Eye (tissue), 1 donor: ENCODE results near the gene ERMAP.

Experiments used
- DNase-seq: peaks from one replicate; pipeline ENCODE4 v3.0.0-alpha.2; 2015

The ERMAP gene

DNA sequence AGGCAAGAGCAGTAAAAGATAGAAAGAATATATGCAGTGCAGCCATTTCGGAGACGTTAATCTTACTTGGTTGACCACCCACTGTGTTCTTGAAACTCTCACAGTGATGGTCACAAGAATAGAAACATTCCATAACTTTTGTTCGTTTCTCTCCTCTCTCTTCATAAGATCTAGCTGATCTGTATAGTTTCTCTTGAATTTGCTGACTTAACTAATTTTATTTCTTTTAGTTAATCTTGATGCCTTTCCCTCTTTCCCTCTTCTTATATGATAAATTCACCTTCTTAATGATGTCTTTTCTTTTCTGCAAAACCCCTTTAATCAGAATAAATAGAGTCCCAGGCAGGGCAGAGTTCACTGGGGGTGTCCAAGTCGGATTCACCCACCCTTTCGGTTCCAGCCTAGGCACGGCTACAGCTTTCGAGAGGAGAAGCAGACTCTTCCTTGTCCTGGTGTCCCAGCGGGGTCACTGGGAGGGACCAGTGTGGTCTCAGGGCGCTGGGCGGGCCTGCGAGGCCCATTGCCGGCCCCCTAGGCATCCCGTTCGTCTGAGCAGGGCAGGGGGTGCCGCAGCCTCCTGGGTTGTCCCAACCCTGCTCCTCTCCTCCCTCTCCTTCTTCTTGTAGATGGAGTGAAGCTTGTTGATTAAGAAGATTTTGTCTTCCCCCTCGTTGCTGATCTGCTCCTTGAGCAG is 69.3 kb downstream of the ERMAP start:
- DNase-seq = no peak

- DNase-seq = no peak
Observed at GRCh38 chr1:42886800-42887199, 69.9 kb downstream of the ERMAP start.

DNA sequence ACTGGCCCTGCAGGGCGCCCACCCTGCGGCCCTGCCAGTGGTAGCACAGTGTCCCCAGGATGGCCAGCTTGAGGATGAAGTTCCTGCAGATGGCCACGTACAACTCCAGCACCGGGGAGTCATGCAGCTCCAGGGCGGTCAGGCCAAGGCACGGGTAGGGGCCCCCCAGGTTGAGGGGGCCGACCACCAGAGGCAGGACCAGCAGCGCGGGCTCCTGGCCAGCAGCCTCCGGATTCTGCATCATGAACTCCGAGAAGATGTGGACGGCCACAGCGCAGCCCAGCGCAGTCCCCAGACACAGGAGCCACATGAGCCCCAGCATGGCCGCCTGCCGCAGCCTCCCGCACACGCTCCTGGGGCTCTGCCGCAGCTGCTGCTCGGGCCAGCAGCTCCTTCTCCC is 70.4 kb downstream of the ERMAP start:
- DNase-seq = no peak

DNA sequence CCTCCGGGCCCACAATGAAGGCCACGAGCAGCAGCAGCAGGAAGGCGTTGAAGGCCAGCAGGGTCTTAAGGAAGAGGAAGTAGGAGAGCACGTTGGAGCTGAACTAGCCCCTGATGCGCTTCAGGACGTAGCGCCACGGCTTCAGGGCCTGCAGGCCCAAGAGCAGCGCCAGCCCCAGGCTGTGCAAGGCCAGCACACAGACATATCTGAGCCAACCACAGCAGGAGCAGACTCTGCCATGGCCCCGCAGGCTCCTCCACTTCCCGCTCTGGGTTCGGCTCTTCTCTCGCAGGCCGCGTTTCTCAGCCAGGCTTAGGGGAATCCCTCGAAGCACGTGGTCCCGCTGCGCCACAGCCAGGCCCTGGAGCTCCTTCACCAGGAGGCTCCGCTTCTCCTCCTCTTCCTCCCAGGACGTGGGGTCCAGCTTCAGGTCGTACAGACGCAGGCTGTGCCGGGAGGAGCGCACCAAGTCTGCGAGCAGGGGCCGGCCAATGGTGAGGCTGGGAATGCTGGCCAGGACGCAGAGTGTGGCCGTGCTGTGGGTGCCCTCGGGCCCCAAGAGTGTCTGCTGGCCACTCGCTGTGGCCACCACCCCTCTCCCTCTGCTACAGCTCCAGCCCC is 71.2 kb downstream of the ERMAP start:
- no peak for DNase-seq

GRCh38 chr1:42889264-42889663 is 72.3 kb downstream of the ERMAP start:
- DNase-seq = no peak

DNA sequence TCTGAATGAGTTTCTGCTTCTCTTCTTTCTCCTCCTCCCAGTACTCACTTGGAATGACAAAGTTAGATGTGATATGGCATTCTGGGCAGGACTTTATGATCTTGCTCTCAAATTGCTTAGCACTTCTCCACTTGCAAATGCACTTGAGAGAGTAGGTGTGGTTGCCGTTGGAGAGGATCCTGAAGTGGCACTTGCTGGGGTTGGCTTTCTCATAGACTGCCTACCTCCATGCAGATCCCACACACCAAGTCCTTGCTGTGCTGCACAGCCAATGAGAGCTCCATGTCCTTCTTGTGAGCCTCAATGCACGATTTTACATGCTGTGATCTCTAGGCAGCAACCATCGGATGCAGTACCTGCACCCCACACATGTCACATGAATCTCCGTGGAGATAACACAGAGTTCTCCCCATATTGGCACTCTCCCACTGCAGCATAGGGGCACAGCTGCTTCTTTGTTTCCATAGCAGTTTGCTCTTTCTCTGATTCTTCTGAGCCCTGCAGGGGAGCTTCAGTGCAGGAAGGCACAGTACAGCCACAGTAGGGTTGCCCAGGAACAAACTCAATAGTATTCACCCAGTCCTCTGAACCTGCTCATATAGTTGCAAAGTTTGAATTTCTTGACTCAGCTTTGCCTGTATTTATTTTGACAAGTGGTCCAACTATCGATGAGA is 74.7 kb downstream of the ERMAP start:
- no peak for DNase-seq
